Lower leg skin (tissue), 3 donors: ENCODE results near the gene WNT7B.

Experiments
- POLR2A ChIP-seq, 2 donors: fragments of 450-650 bp; IDR thresholded peaks; one replicate each; pipeline ENCODE4 v1.6.1; 2016 to 2017; ENCODE audit warnings: antibody characterized with exemption in 2 of 2, mild to moderate bottlenecking in 1 of 2, moderate library complexity in 1 of 2
- TF ChIP-seq, protein P1 (sequence below), 3 donors: fragments of 450-650 bp; IDR thresholded peaks; one replicate each; pipeline ENCODE4 v1.5.1; 2016; ENCODE audit warnings: antibody characterized with exemption in 3 of 3, mild to moderate bottlenecking in 3 of 3, moderate library complexity in 2 of 3

DNA sequence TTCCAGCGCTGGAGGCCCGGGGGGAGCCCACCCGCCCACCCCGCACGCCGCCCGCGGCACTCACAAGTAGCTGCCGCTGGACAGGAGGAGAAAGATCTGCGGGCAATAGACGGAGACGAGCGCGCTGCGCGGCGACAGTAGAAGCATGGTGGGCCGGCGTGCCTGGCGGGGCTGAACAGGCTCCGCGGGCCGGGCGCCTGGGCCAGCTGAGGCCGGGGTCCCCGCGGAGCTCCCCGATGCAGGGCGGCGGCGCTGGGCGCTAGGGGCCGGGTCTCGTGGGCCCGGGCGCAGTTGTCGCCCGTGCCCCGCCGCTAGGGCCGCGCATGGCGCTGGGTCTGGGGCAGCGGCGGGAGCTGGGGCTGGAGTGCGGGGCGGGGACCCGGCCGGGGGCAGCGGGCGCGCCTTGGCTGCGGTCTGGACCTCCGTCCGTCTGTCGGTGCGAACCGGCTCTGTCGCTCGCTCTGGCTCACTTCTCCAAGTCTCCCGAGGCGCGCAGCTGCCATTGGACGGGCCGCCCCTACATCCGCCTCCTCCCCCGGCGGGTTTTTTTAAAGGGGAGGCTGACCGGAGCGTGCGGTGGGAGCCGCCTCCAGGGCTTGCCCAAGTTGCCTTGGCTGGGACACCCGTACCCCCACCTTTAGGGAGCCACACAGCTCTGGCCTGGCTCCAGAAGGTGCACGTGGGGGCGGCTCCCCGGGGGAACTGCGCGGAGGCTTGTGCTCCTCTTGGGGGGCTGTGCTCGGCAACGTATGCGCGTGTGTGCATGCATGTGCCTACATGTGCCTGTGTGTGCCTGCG lies 4.7 kb downstream of the WNT7B start:
- TF ChIP-seq POLR2A (IDR thresholded peaks at IDR 0.05): no peak
- TF ChIP-seq, protein P1, sequence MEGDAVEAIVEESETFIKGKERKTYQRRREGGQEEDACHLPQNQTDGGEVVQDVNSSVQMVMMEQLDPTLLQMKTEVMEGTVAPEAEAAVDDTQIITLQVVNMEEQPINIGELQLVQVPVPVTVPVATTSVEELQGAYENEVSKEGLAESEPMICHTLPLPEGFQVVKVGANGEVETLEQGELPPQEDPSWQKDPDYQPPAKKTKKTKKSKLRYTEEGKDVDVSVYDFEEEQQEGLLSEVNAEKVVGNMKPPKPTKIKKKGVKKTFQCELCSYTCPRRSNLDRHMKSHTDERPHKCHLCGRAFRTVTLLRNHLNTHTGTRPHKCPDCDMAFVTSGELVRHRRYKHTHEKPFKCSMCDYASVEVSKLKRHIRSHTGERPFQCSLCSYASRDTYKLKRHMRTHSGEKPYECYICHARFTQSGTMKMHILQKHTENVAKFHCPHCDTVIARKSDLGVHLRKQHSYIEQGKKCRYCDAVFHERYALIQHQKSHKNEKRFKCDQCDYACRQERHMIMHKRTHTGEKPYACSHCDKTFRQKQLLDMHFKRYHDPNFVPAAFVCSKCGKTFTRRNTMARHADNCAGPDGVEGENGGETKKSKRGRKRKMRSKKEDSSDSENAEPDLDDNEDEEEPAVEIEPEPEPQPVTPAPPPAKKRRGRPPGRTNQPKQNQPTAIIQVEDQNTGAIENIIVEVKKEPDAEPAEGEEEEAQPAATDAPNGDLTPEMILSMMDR (IDR thresholded peaks at IDR 0.05): no peak
